Measurements from ENCODE around the gene TMEM254. TPM values are rescaled to one million over a fixed set of nuclear protein-coding genes. Genes with fewer than 3 reads are reported as not detected.

The TMEM254 gene
- total and polyA plus RNA-seq, 7 donors, result 2.1 to 8.2 (median 4.7) TPM

DNA sequence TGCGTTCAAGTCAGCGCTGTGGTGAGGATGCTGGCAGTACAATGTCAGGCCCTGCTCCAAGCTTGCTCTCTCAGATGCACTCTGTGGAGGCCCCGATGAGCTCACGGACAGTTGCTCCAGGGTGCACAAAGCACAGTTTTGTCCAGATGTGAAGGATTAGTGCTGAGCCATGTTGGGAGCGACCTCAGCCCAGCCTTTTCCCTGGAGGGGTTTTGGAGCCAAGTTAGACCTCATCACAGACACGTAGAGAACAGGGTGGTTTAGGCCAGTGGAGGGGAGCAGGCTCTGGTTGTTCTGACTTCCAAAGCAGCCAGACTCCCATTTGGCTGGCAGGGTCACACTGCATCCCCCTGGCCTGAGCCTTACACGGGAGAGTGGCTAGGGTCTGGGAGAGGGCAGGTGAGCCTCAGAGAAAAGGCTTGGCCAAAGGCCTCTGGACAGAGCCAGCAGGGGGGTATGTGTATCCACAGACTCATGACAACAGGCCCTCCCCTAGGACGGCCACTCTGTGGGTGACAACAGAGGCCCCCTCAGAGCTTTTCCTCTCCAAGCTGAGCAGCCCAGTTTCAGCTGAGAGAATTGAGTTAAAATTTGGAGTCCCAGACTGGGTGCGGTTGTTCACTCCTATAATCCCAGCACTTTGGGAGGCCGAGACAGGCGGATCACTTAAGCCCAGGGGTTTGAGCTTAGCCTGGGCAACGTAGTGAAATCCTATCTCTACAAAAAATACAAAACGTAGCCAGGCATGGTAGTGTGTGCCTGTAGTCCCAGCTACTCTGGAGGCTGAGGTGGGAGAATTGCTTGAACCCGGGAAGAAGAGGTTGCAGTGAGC, 58.8 kb downstream of the TMEM254 start:
- intact Hi-C loops (cut with DNase I), result no loop called here
- H3K4me3 ChIP-seq, result no peak overlapping the region
- peaks cover 0 to 42% (median 8%) of the 10 kb centered on the region in 3 donors for H3K27me3 ChIP-seq (ENCODE audit: insufficient read depth in 3 of 3, low read length in 2 of 3)
- 39 to 52% (median 48%) methylated on average over 14 of the region's 14 CpGs for whole genome bisulfite sequencing, 3 donors
- no peaks in the 10 kb centered on the region for H3K4me1 ChIP-seq
- ATAC-seq, result peak; percentile 35 to 64 (median 48)
- H3K27ac ChIP-seq, result peak overlapping the region; percentile 63
- TF ChIP-seq, protein P1, sequence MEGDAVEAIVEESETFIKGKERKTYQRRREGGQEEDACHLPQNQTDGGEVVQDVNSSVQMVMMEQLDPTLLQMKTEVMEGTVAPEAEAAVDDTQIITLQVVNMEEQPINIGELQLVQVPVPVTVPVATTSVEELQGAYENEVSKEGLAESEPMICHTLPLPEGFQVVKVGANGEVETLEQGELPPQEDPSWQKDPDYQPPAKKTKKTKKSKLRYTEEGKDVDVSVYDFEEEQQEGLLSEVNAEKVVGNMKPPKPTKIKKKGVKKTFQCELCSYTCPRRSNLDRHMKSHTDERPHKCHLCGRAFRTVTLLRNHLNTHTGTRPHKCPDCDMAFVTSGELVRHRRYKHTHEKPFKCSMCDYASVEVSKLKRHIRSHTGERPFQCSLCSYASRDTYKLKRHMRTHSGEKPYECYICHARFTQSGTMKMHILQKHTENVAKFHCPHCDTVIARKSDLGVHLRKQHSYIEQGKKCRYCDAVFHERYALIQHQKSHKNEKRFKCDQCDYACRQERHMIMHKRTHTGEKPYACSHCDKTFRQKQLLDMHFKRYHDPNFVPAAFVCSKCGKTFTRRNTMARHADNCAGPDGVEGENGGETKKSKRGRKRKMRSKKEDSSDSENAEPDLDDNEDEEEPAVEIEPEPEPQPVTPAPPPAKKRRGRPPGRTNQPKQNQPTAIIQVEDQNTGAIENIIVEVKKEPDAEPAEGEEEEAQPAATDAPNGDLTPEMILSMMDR (IDR thresholded peaks at IDR 0.05), result no peak
- H3K36me3 ChIP-seq (ENCODE audit: insufficient read depth in 1 of 2, low read depth in 1 of 2), result no peaks in the 10 kb centered on the region
- peak; percentile 69 to 86 for DNase-seq
- no peaks in the 10 kb centered on the region for H3K9me3 ChIP-seq

DNA sequence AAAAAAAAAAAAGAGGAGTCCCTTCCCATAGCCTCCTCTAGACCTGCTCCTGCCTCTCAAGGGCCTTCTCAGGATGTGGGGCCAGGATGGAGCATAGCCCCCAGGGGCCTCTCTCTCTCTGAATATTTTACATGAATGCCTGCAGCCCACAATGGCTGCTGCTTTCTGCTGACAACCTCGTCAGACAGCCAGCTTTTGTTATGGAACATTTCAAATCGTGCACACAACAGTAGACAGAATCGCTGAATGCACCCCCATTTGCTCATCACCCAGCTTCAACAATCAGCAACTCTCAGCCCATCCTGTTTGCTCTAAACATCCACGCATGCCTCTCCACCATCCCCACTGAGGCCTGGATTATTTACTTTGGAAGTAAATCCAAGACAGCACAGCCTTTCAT, 59.5 kb downstream of the TMEM254 start:
- peaks cover 0 to 35% (median 8%) of the 10 kb centered on the region in 3 donors for H3K27me3 ChIP-seq (ENCODE audit: insufficient read depth in 3 of 3, low read length in 2 of 3)
- DNase-seq, result no peak
- 47 to 59% (median 51%) methylated on average over 4 of the region's 4 CpGs for WGBS, 3 donors

DNA sequence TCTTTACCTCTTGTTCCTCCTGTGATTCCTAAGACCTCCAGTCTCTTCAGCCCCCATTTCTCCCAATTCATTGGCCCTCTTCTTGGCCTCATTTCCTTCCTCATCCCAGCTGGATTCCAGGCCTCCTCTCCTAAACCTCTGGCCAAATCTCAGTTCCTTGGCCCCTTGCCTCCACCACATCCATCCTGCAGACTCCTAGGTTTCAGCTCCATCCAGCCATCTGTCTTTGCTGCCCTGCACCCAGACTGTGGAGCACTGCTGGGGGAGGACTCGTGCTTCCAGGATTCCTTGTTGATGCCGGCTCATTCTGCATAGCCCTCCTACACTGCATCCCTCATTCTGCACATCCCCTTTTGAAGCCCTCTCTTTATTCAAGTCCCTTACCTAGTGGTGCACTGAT, 60.8 kb downstream of the TMEM254 start:
- no peak overlapping the region for H3K4me3 ChIP-seq
- no peak overlapping the region for H3K27ac ChIP-seq
- peaks cover 0 to 23% (median 2%) of the 10 kb centered on the region in 3 donors for H3K27me3 ChIP-seq (ENCODE audit: insufficient read depth in 3 of 3, low read length in 2 of 3)
- H3K36me3 ChIP-seq (ENCODE audit: insufficient read depth in 1 of 2, low read depth in 1 of 2), result no peaks in the 10 kb centered on the region
- peaks cover 6% of the 10 kb centered on the region for H3K4me1 ChIP-seq
- intact Hi-C loops (cut with DNase I), result no loop called here
- DNase-seq (no peak), ATAC-seq (no peak)
- TF ChIP-seq, protein P1 (IDR thresholded peaks at IDR 0.05), result no peak
- no peaks in the 10 kb centered on the region for H3K9me3 ChIP-seq
- 67 to 80% (median 78%) methylated on average over 2 of the region's 2 CpGs for WGBS, 3 donors

More for the DNA sequence above, 59.5 kb downstream of the TMEM254 start:
- TF ChIP-seq, protein P1 (IDR thresholded peaks at IDR 0.05), result no peak
- ATAC-seq, result no peak
- Histone ChIP-seq H3K4me1 (no peaks in the 10 kb centered on the region), H3K36me3 (ENCODE audit: insufficient read depth in 1 of 2, low read depth in 1 of 2) (no peaks in the 10 kb centered on the region), H3K27ac (peak overlapping the region; percentile 63), H3K4me3 (no peak overlapping the region), H3K9me3 (no peaks in the 10 kb centered on the region)
- intact Hi-C loops (cut with DNase I), result no loop called here

DNA sequence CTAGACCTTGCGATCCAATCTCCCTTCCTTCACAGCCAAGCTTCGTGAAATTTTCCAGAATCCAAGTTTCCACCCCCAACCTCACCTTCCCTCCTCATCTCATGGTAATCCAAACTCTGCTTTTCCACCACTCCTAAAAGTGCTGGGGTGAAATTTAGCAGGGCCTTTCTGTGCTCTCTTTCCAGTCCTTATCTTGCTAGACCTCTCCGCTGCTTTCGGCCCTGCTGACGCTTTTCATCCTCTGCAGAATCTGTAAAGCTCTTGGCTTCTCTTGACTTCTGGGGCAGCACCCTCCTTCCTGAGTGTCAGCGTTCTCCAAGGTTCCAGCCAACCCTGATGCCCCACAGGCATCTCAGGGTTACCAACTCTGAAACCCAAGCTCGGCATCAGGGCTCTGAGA, 61.8 kb downstream of the TMEM254 start:
- ATAC-seq, result no peak
- TF ChIP-seq, protein P1 (IDR thresholded peaks at IDR 0.05), result no peak
- WGBS, 3 donors, result 87 to 96% (median 93%) methylated on average over 7 of the region's 7 CpGs

More for the DNA sequence above, 61.8 kb downstream of the TMEM254 start:
- Histone ChIP-seq H3K36me3 (ENCODE audit: insufficient read depth in 1 of 2, low read depth in 1 of 2) (no peaks in the 10 kb centered on the region), H3K27ac (no peak overlapping the region), H3K27me3 (ENCODE audit: insufficient read depth in 3 of 3, low read length in 2 of 3) (peaks cover 0 to 17% (median 2%) of the 10 kb centered on the region in 3 donors), H3K4me3 (no peak overlapping the region), H3K9me3 (no peaks in the 10 kb centered on the region), H3K4me1 (peaks cover 15% of the 10 kb centered on the region)
- DNase-seq, result no peak
- intact Hi-C loops (cut with DNase I), result no loop called here

All from psoas muscle (tissue), 8 donors.